Body of pancreas (tissue), 4 donors: Measurements from ENCODE around the gene ENPP4.

ENCODE experiments used
- POLR2A ChIP-seq, 3 donors: fragments of 450-650 bp; IDR thresholded peaks; one replicate each; pipeline ENCODE4 v1.6.1; 2016; ENCODE audit warnings: antibody characterized with exemption in 3 of 3, mild to moderate bottlenecking in 2 of 3
- TF ChIP-seq, protein P1 (sequence below), 7 experiments: fragments of 450-650 bp in 4 of 7; fragments of 200-600 bp in 3 of 7; sonication (generic) in 3 of 7; IDR thresholded peaks; one replicate each; pipeline ENCODE4 v1.5.1; 2016 to 2019; ENCODE audit warnings: antibody characterized with exemption in 7 of 7

GRCh38 chr6:46184114-46184513 lies 54.3 kb downstream of the ENPP4 start:
- TF ChIP-seq POLR2A (IDR thresholded peaks at IDR 0.05) = no peak
- TF ChIP-seq, protein P1, sequence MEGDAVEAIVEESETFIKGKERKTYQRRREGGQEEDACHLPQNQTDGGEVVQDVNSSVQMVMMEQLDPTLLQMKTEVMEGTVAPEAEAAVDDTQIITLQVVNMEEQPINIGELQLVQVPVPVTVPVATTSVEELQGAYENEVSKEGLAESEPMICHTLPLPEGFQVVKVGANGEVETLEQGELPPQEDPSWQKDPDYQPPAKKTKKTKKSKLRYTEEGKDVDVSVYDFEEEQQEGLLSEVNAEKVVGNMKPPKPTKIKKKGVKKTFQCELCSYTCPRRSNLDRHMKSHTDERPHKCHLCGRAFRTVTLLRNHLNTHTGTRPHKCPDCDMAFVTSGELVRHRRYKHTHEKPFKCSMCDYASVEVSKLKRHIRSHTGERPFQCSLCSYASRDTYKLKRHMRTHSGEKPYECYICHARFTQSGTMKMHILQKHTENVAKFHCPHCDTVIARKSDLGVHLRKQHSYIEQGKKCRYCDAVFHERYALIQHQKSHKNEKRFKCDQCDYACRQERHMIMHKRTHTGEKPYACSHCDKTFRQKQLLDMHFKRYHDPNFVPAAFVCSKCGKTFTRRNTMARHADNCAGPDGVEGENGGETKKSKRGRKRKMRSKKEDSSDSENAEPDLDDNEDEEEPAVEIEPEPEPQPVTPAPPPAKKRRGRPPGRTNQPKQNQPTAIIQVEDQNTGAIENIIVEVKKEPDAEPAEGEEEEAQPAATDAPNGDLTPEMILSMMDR (IDR thresholded peaks at IDR 0.05) = no peak
